Stomach (tissue), 4 donors: ENCODE measurements around the gene OR9G4.

ENCODE experiments used
- EP300 ChIP-seq: sonication (generic); formaldehyde crosslinking; IDR thresholded peaks from one replicate; pipeline ENCODE4 v1.6.1; 2017; ENCODE audit warnings: antibody characterized with exemption
- POLR2A ChIP-seq, 4 donors: fragments of 450-650 bp; IDR thresholded peaks; one replicate each; pipeline ENCODE4 v1.6.1; 2016; ENCODE audit warnings: antibody characterized with exemption in 4 of 4, control low read depth in 2 of 4, mild to moderate bottlenecking in 1 of 4, moderate library complexity in 1 of 4
- TF ChIP-seq, protein P1 (sequence below), 7 experiments: fragments of 450-650 bp in 4 of 7; fragments of 200-600 bp in 3 of 7; sonication (generic) in 3 of 7; IDR thresholded peaks; one replicate each; pipeline ENCODE4 v1.5.1; 2016 to 2019; ENCODE audit warnings: antibody characterized with exemption in 7 of 7, control low read depth in 2 of 7, mild to moderate bottlenecking in 1 of 7

DNA sequence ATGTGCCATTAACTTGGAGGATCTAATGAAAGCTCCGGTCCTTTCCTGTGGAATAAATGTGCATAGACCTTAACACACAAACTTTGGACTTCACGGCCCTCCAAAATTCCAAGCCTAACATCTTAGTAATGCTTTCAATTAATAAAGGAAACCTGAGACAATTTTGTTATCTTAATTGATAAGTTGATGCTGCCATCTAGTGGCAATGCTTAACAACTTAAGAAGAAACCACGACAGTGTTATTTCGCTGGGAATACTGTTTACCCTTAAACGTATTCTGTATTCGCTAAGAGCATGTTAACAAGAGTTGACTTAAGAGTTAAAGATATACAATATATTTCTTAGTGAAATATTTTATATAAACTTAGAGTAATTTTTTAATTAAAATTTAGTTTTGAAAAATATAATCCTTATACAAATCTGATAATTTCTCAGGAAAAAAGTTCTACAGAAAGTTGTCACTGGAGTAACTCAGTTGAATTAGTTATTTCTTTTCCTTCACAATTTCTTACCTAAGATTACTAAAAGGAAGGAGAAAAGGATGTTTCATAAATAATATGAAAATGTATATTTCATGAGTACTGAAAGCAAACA is 35.0 kb upstream of the OR9G4 start:
- TF ChIP-seq, protein P1, sequence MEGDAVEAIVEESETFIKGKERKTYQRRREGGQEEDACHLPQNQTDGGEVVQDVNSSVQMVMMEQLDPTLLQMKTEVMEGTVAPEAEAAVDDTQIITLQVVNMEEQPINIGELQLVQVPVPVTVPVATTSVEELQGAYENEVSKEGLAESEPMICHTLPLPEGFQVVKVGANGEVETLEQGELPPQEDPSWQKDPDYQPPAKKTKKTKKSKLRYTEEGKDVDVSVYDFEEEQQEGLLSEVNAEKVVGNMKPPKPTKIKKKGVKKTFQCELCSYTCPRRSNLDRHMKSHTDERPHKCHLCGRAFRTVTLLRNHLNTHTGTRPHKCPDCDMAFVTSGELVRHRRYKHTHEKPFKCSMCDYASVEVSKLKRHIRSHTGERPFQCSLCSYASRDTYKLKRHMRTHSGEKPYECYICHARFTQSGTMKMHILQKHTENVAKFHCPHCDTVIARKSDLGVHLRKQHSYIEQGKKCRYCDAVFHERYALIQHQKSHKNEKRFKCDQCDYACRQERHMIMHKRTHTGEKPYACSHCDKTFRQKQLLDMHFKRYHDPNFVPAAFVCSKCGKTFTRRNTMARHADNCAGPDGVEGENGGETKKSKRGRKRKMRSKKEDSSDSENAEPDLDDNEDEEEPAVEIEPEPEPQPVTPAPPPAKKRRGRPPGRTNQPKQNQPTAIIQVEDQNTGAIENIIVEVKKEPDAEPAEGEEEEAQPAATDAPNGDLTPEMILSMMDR (IDR thresholded peaks at IDR 0.05): peak in 3 of 7 experiments; percentile 35 to 43 (median 42)
- TF ChIP-seq POLR2A (IDR thresholded peaks at IDR 0.05) (no peak), EP300 (no peak)
